MG63 (cell line): ENCODE measurements around the gene GSS. TPM values are rescaled to one million over a fixed set of nuclear protein-coding genes. Genes with fewer than 3 reads are reported as not detected.

ENCODE experiments used
- DNase-seq: peaks from one replicate; pipeline ENCODE4 v3.0.0-alpha.2; 2020
- H3K27me3 ChIP-seq: fragments of 250-450 bp; sonication (Bioruptor Pico); 2 replicates; pipeline ENCODE4 v1.5.1; 2020; ENCODE audit warnings: mild to moderate bottlenecking, moderate library complexity
- H3K36me3 ChIP-seq: fragments of 250-450 bp; sonication (Bioruptor Pico); 2 replicates; pipeline ENCODE4 v1.5.1; 2020; ENCODE audit warnings: mild to moderate bottlenecking, moderate library complexity
- H3K4me3 ChIP-seq: fragments of 250-450 bp; sonication (Bioruptor Pico); 2 replicates; pipeline ENCODE4 v1.5.1; 2020; ENCODE audit warnings: mild to moderate bottlenecking, moderate library complexity
- H3K9me3 ChIP-seq: fragments of 250-450 bp; sonication (Bioruptor Pico); 2 replicates; pipeline ENCODE4 v1.5.1; 2020; ENCODE audit warnings: mild to moderate bottlenecking, moderate library complexity
- total RNA-seq: library from RNA; depleted of rRNA; stranded (reverse); fragments of >200 nt; shearing (Covaris generic); gene quantifications from 2 replicates; pipeline ENCODE4 v1.2.3, GENCODE V29; 2014; ENCODE audit warnings: low replicate concordance; rRNA removed

The GSS gene
- total RNA-seq = 94.2 and 107 TPM in 2 replicates

GRCh38 chr20:34955231-34956040 is at the start of gene GSS, which contains the start of gene MYH7B:
Gene GSS (minus strand): TSS chr20:34955806. CDS start chr20:34951852, 3,954 bp downstream.
Gene MYH7B (plus strand): TSS chr20:34955868. CDS start chr20:34978006, 22,138 bp downstream.
- peak; percentile 98 for DNase-seq
- Histone ChIP-seq H3K9me3 (no peaks in the 10 kb centered on the region), H3K4me3 (peak within 1 kb of the TSS; percentile 75), H3K36me3 (peaks cover 10% of the 10 kb centered on the region), H3K27me3 (no peaks in the 10 kb centered on the region)

GRCh38 chr20:35004749-35005462 is 49.3 kb upstream of the GSS start:
- H3K4me3 ChIP-seq = no peak overlapping the region
- no peaks in the 10 kb centered on the region for H3K27me3 ChIP-seq
- H3K36me3 ChIP-seq = peaks cover 87% of the 10 kb centered on the region
- H3K9me3 ChIP-seq = no peaks in the 10 kb centered on the region
- DNase-seq = no peak

GRCh38 chr20:35004051-35004725 is 48.6 kb upstream of the GSS start:
- H3K36me3 ChIP-seq = peaks cover 84% of the 10 kb centered on the region
- no peak overlapping the region for H3K4me3 ChIP-seq
- H3K9me3 ChIP-seq = no peaks in the 10 kb centered on the region
- H3K27me3 ChIP-seq = no peaks in the 10 kb centered on the region
- DNase-seq = no peak

GRCh38 chr20:35003211-35004031 is 47.8 kb upstream of the GSS start:
- Histone ChIP-seq H3K27me3 (no peaks in the 10 kb centered on the region), H3K36me3 (peaks cover 87% of the 10 kb centered on the region), H3K9me3 (no peaks in the 10 kb centered on the region), H3K4me3 (no peak overlapping the region)
- no peak for DNase-seq

- H3K4me3 ChIP-seq = no peak overlapping the region
- peaks cover 86% of the 10 kb centered on the region for H3K36me3 ChIP-seq
- H3K9me3 ChIP-seq = no peaks in the 10 kb centered on the region
- H3K27me3 ChIP-seq = no peaks in the 10 kb centered on the region
- DNase-seq = no peak
Measured at GRCh38 chr20:35002426-35003210, 47.0 kb upstream of the GSS start.

- Histone ChIP-seq H3K9me3 (no peaks in the 10 kb centered on the region), H3K27me3 (no peaks in the 10 kb centered on the region), H3K36me3 (peaks cover 79% of the 10 kb centered on the region), H3K4me3 (no peak overlapping the region)
- DNase-seq = no peak
Measured at GRCh38 chr20:35001596-35002362, 46.2 kb upstream of the GSS start.

GRCh38 chr20:35000922-35001595 is 45.5 kb upstream of the GSS start:
- H3K9me3 ChIP-seq = no peaks in the 10 kb centered on the region
- no peak overlapping the region for H3K4me3 ChIP-seq
- H3K27me3 ChIP-seq = no peaks in the 10 kb centered on the region
- H3K36me3 ChIP-seq = peaks cover 78% of the 10 kb centered on the region
- DNase-seq = no peak

- no peaks in the 10 kb centered on the region for H3K27me3 ChIP-seq
- no peak for DNase-seq
- no peaks in the 10 kb centered on the region for H3K9me3 ChIP-seq
- peaks cover 78% of the 10 kb centered on the region for H3K36me3 ChIP-seq
- H3K4me3 ChIP-seq = no peak overlapping the region
Measured at GRCh38 chr20:35000311-35000921, 44.8 kb upstream of the GSS start.

GRCh38 chr20:34999782-35000181 is 44.2 kb upstream of the GSS start:
- H3K4me3 ChIP-seq = no peak overlapping the region
- no peaks in the 10 kb centered on the region for H3K9me3 ChIP-seq
- no peaks in the 10 kb centered on the region for H3K27me3 ChIP-seq
- DNase-seq = no peak
- H3K36me3 ChIP-seq = peaks cover 75% of the 10 kb centered on the region

GRCh38 chr20:34999021-34999451 is 43.4 kb upstream of the GSS start:
- no peaks in the 10 kb centered on the region for H3K27me3 ChIP-seq
- DNase-seq = no peak
- H3K36me3 ChIP-seq = peaks cover 70% of the 10 kb centered on the region
- no peak overlapping the region for H3K4me3 ChIP-seq
- no peaks in the 10 kb centered on the region for H3K9me3 ChIP-seq

- Histone ChIP-seq H3K4me3 (no peak overlapping the region), H3K36me3 (peaks cover 70% of the 10 kb centered on the region), H3K27me3 (no peaks in the 10 kb centered on the region), H3K9me3 (no peaks in the 10 kb centered on the region)
- no peak for DNase-seq
Measured at GRCh38 chr20:34998331-34998950, 42.8 kb upstream of the GSS start.

- no peaks in the 10 kb centered on the region for H3K9me3 ChIP-seq
Measured at GRCh38 chr20:34997774-34998173, 42.2 kb upstream of the GSS start.

GRCh38 chr20:34997131-34997561 is 41.5 kb upstream of the GSS start:
- no peak for DNase-seq
- H3K36me3 ChIP-seq = peaks cover 62% of the 10 kb centered on the region

More at GRCh38 chr20:34997774-34998173, 42.2 kb upstream of the GSS start:
- H3K36me3 ChIP-seq = peaks cover 68% of the 10 kb centered on the region
- H3K4me3 ChIP-seq = no peak overlapping the region
- DNase-seq = no peak
- H3K27me3 ChIP-seq = no peaks in the 10 kb centered on the region

More at GRCh38 chr20:34997131-34997561, 41.5 kb upstream of the GSS start:
- Histone ChIP-seq H3K9me3 (no peaks in the 10 kb centered on the region), H3K27me3 (no peaks in the 10 kb centered on the region), H3K4me3 (no peak overlapping the region)
